Activated T-cell treated with anti-CD3 and anti-CD28 coated beads, Interleukin-2, amount 50 U/mL, for 1 hour (primary cell): ENCODE measurements around the gene PFKFB2.

Experiments used
- DNase-seq: peaks from one replicate; pipeline ENCODE4 v3.0.0-alpha.2; 2020

The PFKFB2 gene

DNA sequence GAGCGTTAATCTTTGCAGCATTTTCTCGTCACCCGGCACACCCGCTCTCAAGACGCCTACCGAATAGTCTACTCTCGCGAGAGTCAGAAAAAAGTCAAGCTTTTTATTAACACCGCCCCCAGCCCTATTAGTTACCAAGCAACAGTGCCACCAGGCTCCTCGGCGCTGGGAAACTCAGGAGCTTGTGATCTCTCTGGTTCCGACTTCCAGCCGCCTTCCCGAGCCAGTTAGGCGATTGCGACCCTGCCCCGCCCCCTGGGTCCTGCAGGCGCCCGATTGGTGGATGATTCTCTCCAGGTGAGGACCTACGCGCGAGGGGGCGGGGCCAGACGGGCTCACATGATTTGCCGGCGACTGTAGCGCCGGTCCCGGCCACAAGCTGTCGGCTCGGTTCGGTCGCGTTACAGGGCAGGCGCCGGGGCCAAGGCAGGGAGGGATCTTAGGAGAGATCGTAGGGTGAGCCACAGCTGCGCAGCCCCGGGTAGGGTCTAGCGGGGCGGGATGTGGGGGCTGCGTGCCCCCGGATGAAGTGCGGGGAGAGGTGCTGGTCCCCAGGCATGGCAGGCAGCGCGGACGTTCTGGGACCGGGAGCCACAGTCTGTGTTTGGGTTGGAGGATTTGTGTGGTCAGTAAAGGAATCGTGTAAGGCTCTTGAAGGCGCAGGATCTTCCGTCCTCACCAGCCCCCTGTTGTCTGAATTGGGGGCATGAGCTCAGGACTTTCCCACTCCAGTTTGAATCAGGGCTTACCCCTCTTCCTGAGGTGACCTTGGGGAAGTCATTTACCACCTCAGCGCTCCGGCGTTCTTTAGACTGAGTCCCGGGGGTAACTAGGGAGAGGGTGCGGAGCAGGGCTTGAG, at the start of gene PFKFB2:
PFKFB2 (plus strand) TSS at position 365 of the 859 bp plus-strand sequence. CDS start 1,443 bp downstream, outside the sequence.
- DNase-seq = peak; percentile 96

- DNase-seq = peak; percentile 26
Observed at GRCh38 chr1:207004931-207005830, 47.9 kb upstream of the PFKFB2 start.

GRCh38 chr1:207006083-207006482, 47.0 kb upstream of the PFKFB2 start:
- DNase-seq = no peak

GRCh38 chr1:207006914-207007313, 46.2 kb upstream of the PFKFB2 start:
- no peak for DNase-seq

GRCh38 chr1:207007352-207008033, 45.6 kb upstream of the PFKFB2 start:
- DNase-seq = no peak

- DNase-seq = no peak
Observed at GRCh38 chr1:207009182-207009850, 43.8 kb upstream of the PFKFB2 start.

- DNase-seq = no peak
Observed at GRCh38 chr1:207009945-207010344, 43.1 kb upstream of the PFKFB2 start.

DNA sequence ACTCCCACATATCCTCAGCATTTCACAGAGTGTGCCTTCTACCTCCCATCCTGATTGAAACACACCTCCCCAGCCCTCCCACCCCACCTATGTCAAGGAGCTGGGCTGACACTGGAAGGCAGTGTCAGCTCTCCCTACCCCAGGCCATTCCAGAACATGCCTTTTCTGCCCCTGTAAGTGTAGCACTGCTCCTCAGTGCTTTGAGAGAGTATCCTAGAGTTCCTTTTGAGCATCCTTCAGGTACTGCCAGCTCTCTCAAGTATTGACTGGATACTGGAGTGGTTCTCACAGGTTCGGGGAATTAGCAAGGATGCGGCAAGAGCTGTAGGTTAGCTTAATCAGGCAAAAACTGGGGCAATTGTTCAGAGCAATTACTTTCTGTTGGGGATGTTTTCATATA, 42.3 kb upstream of the PFKFB2 start:
- DNase-seq = no peak

- DNase-seq = no peak
Observed at GRCh38 chr1:207013321-207014085, 39.6 kb upstream of the PFKFB2 start.

DNA sequence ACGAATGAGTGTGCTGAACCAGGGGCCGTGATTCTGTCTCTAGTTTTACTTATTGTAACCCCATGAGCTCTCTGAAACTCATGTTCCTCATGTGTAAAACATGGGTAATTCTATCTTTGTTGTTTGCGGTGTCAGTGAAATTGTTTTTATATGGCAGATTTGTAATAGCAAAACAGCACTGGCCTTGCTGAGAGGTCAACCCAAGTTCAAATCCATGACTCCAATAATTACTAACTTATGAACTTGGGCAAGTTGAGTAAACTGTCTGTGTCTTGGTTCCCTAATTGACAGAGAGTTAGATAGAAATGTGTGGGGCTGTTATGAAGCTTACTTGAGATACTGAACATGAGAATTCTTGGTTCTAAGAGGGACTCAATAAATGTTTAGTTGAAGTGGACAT, 38.3 kb upstream of the PFKFB2 start:
- no peak for DNase-seq

- no peak for DNase-seq
Observed at GRCh38 chr1:207015791-207016190, 37.3 kb upstream of the PFKFB2 start.

- DNase-seq = no peak
Observed at GRCh38 chr1:207017615-207018559, 35.2 kb upstream of the PFKFB2 start.

DNA sequence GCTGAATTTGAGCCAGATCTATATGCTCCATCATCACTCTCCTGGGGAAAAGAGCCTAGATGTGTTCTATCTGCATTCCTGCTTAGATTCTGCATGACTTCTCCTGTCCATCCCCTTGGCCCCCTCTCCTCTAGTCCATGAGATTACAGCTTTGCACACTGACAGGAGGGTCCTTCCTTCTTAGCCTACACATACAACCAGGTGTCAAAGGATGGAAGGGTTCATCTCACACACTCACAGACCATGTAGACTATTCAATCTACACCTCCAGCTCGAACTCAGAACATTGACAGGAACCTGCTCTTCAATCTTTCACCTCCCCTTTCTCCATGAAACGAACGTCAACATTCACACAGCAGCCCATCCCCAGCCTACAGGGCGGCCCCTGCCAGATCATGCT, 34.4 kb upstream of the PFKFB2 start:
- no peak for DNase-seq

- no peak for DNase-seq
Observed at GRCh38 chr1:207019161-207019560, 33.9 kb upstream of the PFKFB2 start.

GRCh38 chr1:207019661-207020060, 33.4 kb upstream of the PFKFB2 start:
- no peak for DNase-seq

- no peak for DNase-seq
Observed at GRCh38 chr1:207020065-207020708, 32.9 kb upstream of the PFKFB2 start.

GRCh38 chr1:207020709-207021107, 32.4 kb upstream of the PFKFB2 start:
- DNase-seq = no peak

DNA sequence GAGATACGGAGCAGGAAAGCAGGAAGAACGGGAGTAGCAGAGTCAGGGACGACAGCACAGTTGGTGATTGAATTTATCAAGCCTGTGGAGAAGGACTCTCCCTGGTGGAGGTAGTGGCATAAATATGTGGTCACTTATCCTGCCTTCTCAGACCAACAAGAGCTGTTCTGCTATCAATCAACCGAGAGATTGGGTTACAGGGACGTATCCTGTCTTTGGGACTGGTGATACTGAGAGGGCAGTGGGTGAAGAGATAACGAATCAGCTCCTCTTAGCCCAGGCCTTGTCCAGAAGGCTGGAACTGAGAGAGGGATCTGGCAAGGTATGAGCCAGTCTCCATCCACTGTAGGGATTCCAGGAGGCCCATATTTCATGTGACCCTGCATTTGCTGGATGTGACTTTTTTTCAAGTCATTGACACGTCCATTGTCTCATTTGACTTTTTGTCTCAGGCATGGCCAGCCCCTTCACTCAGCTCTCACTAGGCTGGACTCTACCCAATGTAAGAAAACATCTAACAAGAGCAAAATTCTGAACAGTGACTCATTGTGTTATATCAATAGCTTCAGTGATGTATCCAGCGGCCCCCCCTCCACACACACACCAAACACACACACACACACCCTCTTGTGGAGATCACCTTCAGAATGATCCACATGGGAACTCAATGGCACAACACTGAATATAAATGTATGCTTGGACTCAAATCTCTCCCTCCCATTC, 31.8 kb upstream of the PFKFB2 start:
- no peak for DNase-seq

GRCh38 chr1:207021876-207022596, 31.0 kb upstream of the PFKFB2 start:
- DNase-seq = no peak
